GM10248 (cell line): ENCODE data around the gene DACT3.

Experiments used
- CTCF ChIA-PET: fragments of 300-600 bp; sonication (Branson Sonifier 250); formaldehyde crosslinking; extraction: SDS; loops from one replicate; lab custom pipeline; 2021; ENCODE audit warnings: antibody characterized with exemption; lab: Yijun Ruan, JAX
- POLR2A ChIA-PET: fragments of 350-650 bp; sonication (Branson Sonifier 250); formaldehyde crosslinking; extraction: SDS; loops from one replicate; lab custom pipeline; 2020; ENCODE audit warnings: antibody characterized with exemption; lab: Yijun Ruan, JAX
- DNase-seq: peaks from one replicate; pipeline ENCODE4 v3.0.0; 2012; ENCODE audit errors: extremely low spot score
- CTCF ChIP-seq: IDR thresholded peaks from 2 replicates; pipeline ENCODE4 v1.5.1; 2012; ENCODE audit warnings: mild to moderate bottlenecking, low read depth; ENCODE audit errors: extremely low read depth, missing control alignments, control extremely low read depth

The DACT3 gene

GRCh38 chr19:46648961-46649960 is 11.7 kb downstream of the DACT3 start:
- no peak for DNase-seq
- POLR2A ChIA-PET = no interaction called here
- TF ChIP-seq CTCF = no peak
- CTCF ChIA-PET = interaction anchor here (1.0 to 1.8 kb wide), 3 partner anchors 13 to 35 kb away, joined by 3 to 5 read pairs (median 4); no protein-coding TSS in a partner anchor

GRCh38 chr19:46648060-46648960 is 12.7 kb downstream of the DACT3 start:
- DNase-seq = no peak
- ChIA-PET POLR2A (no interaction called here), CTCF (interaction anchor here (1.0 to 1.8 kb wide), 5 partner anchors 9 to 80 kb away, joined by 3 to 5 read pairs (median 4); no protein-coding TSS in a partner anchor)
- no peak for TF ChIP-seq CTCF

- DNase-seq = no peak
- CTCF ChIA-PET = interaction anchor here (1.1 to 2.2 kb wide), 2 partner anchors 12 to 16 kb away, joined by 3 to 7 read pairs; no protein-coding TSS in a partner anchor
- no peak for TF ChIP-seq CTCF
- POLR2A ChIA-PET = interaction anchor here (0.6 kb wide), 1 partner anchor 187 kb away, joined by 4 read pairs; no protein-coding TSS in a partner anchor
Observed at GRCh38 chr19:46646402-46646801, 14.6 kb downstream of the DACT3 start.

- ChIA-PET CTCF (interaction anchor here (0.7 kb wide), 1 partner anchor 17 kb away, joined by 4 read pairs; no protein-coding TSS in a partner anchor), POLR2A (no interaction called here)
- no peak for DNase-seq
- no peak for TF ChIP-seq CTCF
Observed at GRCh38 chr19:46644720-46645119, 16.3 kb downstream of the DACT3 start.

GRCh38 chr19:46640656-46641055 is 20.3 kb downstream of the DACT3 start:
- no peak for TF ChIP-seq CTCF
- ChIA-PET CTCF (no interaction called here), POLR2A (no interaction called here)
- no peak for DNase-seq
